ENCODE results near the gene NUMB. TPM values are rescaled to one million over a fixed set of nuclear protein-coding genes. Genes with fewer than 3 reads are reported as not detected.

NUMB gene
- total RNA-seq, 1 donor from 2014 or later, result 32.1 TPM

GRCh38 chr14:73403181-73403752, 55.1 kb downstream of the NUMB start:
- intact Hi-C loops (cut with micrococcal nuclease), result no loop called here
- TF ChIP-seq CTCF (IDR thresholded peaks at IDR 0.05; ENCODE audit: borderline replicate concordance), result no peak
- H3K27ac ChIP-seq (replicated peaks), result peak overlapping the region; percentile 20

GRCh38 chr14:73402579-73402978, 55.8 kb downstream of the NUMB start:
- no peaks in the 10 kb centered on the region for H3K27me3 ChIP-seq (ENCODE audit: low read depth)
- H3K4me3 ChIP-seq, result no peak overlapping the region
- no peaks in the 10 kb centered on the region for H3K9me3 ChIP-seq (replicated peaks)
- peaks cover 5% of the 10 kb centered on the region for H3K36me3 ChIP-seq
- intact Hi-C loops (cut with micrococcal nuclease), result no loop called here
- H3K4me1 ChIP-seq, result peaks cover 25% of the 10 kb centered on the region
- no peak overlapping the region for H3K27ac ChIP-seq (replicated peaks)
- no peak for TF ChIP-seq CTCF (IDR thresholded peaks at IDR 0.05; ENCODE audit: borderline replicate concordance)
- DNase-seq, result no peak

More at GRCh38 chr14:73403181-73403752, 55.1 kb downstream of the NUMB start:
- Histone ChIP-seq H3K9me3 (replicated peaks) (no peaks in the 10 kb centered on the region), H3K36me3 (peaks cover 5% of the 10 kb centered on the region), H3K4me1 (peaks cover 21% of the 10 kb centered on the region), H3K27me3 (ENCODE audit: low read depth) (no peaks in the 10 kb centered on the region), H3K4me3 (no peak overlapping the region)
- no peak for DNase-seq

GRCh38 chr14:73397810-73398209, 60.5 kb downstream of the NUMB start:
- no peak for DNase-seq
- no peaks in the 10 kb centered on the region for H3K27me3 ChIP-seq (ENCODE audit: low read depth)
- no peak for TF ChIP-seq CTCF (IDR thresholded peaks at IDR 0.05; ENCODE audit: borderline replicate concordance)
- H3K27ac ChIP-seq (replicated peaks), result no peak overlapping the region
- intact Hi-C loops (cut with micrococcal nuclease), result no loop called here
- H3K4me3 ChIP-seq, result no peak overlapping the region
- H3K9me3 ChIP-seq (replicated peaks), result no peaks in the 10 kb centered on the region
- H3K4me1 ChIP-seq, result peaks cover 22% of the 10 kb centered on the region
- H3K36me3 ChIP-seq, result no peaks in the 10 kb centered on the region

GRCh38 chr14:73394317-73394716, 64.0 kb downstream of the NUMB start:
- Histone ChIP-seq H3K4me3 (no peak overlapping the region), H3K9me3 (replicated peaks) (no peaks in the 10 kb centered on the region), H3K36me3 (no peaks in the 10 kb centered on the region), H3K27ac (replicated peaks) (no peak overlapping the region), H3K27me3 (ENCODE audit: low read depth) (no peaks in the 10 kb centered on the region), H3K4me1 (peaks cover 9% of the 10 kb centered on the region)
- TF ChIP-seq CTCF (IDR thresholded peaks at IDR 0.05; ENCODE audit: borderline replicate concordance), result no peak
- DNase-seq, result no peak
- intact Hi-C loops (cut with micrococcal nuclease), result no loop called here

- intact Hi-C loops (cut with micrococcal nuclease), result no loop called here
- Histone ChIP-seq H3K4me3 (no peak overlapping the region), H3K4me1 (peaks cover 9% of the 10 kb centered on the region), H3K27ac (replicated peaks) (no peak overlapping the region), H3K27me3 (ENCODE audit: low read depth) (no peaks in the 10 kb centered on the region), H3K9me3 (replicated peaks) (no peaks in the 10 kb centered on the region), H3K36me3 (no peaks in the 10 kb centered on the region)
- TF ChIP-seq CTCF (IDR thresholded peaks at IDR 0.05; ENCODE audit: borderline replicate concordance), result no peak
- no peak for DNase-seq
Observed at GRCh38 chr14:73393375-73393774, 65.0 kb downstream of the NUMB start.

Data from left ventricle myocardium inferior (tissue), 1 donor.